ENCODE measurements around the gene FIBP. TPM values are rescaled to one million over a fixed set of nuclear protein-coding genes. Genes with fewer than 3 reads are reported as not detected.

Gene FIBP
- total RNA-seq, 1 experiment from 2014 or later = 105 TPM

DNA sequence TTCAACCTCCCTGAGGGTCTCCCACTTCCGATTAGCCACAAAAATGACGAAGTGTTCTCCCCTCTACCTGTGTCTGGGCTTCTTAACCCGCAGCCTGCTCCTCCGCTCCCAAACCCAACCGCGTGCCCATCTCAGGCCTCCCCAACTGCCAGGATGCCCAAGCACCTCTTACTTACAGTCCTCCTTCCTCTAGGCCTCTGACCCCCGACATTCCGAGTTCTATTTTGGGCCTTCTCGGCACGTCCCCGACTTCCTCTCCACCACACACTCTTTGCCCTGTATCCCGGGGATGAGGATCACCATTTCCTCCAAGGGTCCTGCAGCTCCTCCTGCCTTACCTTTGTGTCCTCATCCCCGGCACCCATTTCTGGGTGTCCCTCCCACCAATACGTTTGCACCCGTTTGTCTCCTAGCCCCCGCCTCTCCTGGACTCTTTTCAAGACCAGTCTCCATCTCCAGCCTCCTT is 28.4 kb downstream of the FIBP start:
- ChIA-PET POLR2A (ENCODE audit: unreplicated experiment) (interaction anchor here (0.5 to 1.9 kb wide), 21 partner anchors 25 to 1926 kb away, joined by 3 to 29 read pairs (median 4); partner anchors contain the start of genes CCDC85B, FIBP, KAT5 and PCNX3), CTCF (interaction anchor here (0.7 to 2.4 kb wide), 7 partner anchors 25 to 163 kb away, joined by 3 to 24 read pairs (median 5); partner anchors contain the start of genes BANF1, CCDC85B and FIBP)
- peak overlapping the region; percentile 96 for H3K4me3 ChIP-seq
- TF ChIP-seq EZH2 (IDR thresholded peaks at IDR 0.05; ENCODE audit: low read depth) = no peak
- TF ChIP-seq, protein P1, sequence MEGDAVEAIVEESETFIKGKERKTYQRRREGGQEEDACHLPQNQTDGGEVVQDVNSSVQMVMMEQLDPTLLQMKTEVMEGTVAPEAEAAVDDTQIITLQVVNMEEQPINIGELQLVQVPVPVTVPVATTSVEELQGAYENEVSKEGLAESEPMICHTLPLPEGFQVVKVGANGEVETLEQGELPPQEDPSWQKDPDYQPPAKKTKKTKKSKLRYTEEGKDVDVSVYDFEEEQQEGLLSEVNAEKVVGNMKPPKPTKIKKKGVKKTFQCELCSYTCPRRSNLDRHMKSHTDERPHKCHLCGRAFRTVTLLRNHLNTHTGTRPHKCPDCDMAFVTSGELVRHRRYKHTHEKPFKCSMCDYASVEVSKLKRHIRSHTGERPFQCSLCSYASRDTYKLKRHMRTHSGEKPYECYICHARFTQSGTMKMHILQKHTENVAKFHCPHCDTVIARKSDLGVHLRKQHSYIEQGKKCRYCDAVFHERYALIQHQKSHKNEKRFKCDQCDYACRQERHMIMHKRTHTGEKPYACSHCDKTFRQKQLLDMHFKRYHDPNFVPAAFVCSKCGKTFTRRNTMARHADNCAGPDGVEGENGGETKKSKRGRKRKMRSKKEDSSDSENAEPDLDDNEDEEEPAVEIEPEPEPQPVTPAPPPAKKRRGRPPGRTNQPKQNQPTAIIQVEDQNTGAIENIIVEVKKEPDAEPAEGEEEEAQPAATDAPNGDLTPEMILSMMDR (conservative IDR thresholded peaks at IDR 0.05) = no peak
- H2AFZ ChIP-seq = peak overlapping the region; percentile 92
- peaks cover 45% of the 10 kb centered on the region for H3F3A ChIP-seq (ENCODE audit: insufficient read depth, low read depth)
- H3K9me3 ChIP-seq (ENCODE audit: insufficient read depth, low read depth) = no peaks in the 10 kb centered on the region
- no peaks in the 10 kb centered on the region for H3K9me2 ChIP-seq (ENCODE audit: insufficient read depth)
- H3K27me3 ChIP-seq (ENCODE audit: insufficient read depth, low read depth) = no peaks in the 10 kb centered on the region
- BruUV-seq (replicated peaks) = TSS peak; percentile 62
- peaks cover 55% of the 10 kb centered on the region for H3K79me2 ChIP-seq (ENCODE audit: low read depth)
- H4K20me1 ChIP-seq (ENCODE audit: insufficient read depth) = peaks cover 26% of the 10 kb centered on the region
- intact Hi-C loops (cut with micrococcal nuclease; ENCODE audit: unreplicated experiment) = loop anchor here (1.0 to 2.0 kb wide), 4 partner anchors 28 to 245 kb away; partner anchors contain the start of genes FIBP, MAP3K11, OVOL1 and PCNX3
- H3K27ac ChIP-seq = peak overlapping the region; percentile 79
- H3K4me1 ChIP-seq (replicated peaks; ENCODE audit: insufficient read depth) = peaks cover 21% of the 10 kb centered on the region
- H3K4me2 ChIP-seq = peak overlapping the region; percentile 88
- H3K36me3 ChIP-seq (ENCODE audit: low read depth) = peaks cover 35% of the 10 kb centered on the region
- no peak for DNase-seq

DNA sequence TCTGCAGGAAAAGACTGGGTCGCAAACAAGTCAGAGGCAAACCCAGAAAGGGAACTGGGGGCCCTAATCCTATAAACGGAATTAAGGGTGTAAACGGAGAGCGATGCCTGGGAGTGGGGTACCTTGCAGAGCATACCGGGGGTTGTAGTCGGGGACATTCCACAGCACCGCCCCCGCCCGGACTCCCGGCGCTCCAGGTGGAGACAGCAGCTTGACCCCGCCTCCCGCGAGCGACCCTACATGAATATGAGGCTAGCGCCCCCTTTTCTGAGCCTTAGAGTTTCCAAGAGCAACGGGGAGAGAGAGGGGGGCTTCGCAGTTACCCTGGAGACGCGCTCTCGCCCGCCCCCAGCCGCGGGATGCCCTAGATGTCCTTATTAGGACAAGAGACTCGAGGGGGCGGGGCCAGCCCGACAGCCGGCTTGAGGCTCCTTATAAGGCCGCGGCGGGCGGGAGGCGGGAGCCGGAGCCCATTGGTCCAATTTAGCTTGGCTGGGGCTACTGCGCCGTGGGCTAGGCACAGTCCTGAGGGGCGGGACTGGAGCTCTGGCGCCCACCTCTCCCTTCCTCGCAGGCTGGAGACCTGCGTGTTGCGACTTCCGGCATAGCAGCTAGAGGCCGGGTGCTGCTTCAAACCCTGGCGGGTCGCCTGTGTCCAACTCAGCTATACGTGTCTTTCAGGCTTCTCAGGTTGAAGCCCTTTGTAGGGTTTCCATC is 29.0 kb downstream of the FIBP start:
- no TSS peak for BruUV-seq (replicated peaks)
- Histone ChIP-seq H3K27ac (peak overlapping the region; percentile 79), H4K20me1 (ENCODE audit: insufficient read depth) (peaks cover 32% of the 10 kb centered on the region), H3K9me2 (ENCODE audit: insufficient read depth) (no peaks in the 10 kb centered on the region), H3K27me3 (ENCODE audit: insufficient read depth, low read depth) (no peaks in the 10 kb centered on the region), H3K4me1 (replicated peaks; ENCODE audit: insufficient read depth) (peaks cover 21% of the 10 kb centered on the region), H3K79me2 (ENCODE audit: low read depth) (peaks cover 61% of the 10 kb centered on the region), H3F3A (ENCODE audit: insufficient read depth, low read depth) (peaks cover 51% of the 10 kb centered on the region), H3K4me2 (peak overlapping the region; percentile 88), H3K4me3 (peak overlapping the region; percentile 96), H2AFZ (peak overlapping the region; percentile 92), H3K36me3 (ENCODE audit: low read depth) (peaks cover 36% of the 10 kb centered on the region), H3K9me3 (ENCODE audit: insufficient read depth, low read depth) (no peaks in the 10 kb centered on the region)
- peak; percentile 96 to 99 for DNase-seq
- CTCF ChIA-PET = interaction anchor here (0.9 to 2.4 kb wide), 6 partner anchors 26 to 163 kb away, joined by 3 to 24 read pairs (median 8); partner anchors contain the start of genes BANF1, CCDC85B and FIBP
- TF ChIP-seq EZH2 (IDR thresholded peaks at IDR 0.05; ENCODE audit: low read depth) = no peak
- TF ChIP-seq, protein P1 (conservative IDR thresholded peaks at IDR 0.05) = peak; percentile 38; the same call in 1 of the 2 replicates
- intact Hi-C loops (cut with micrococcal nuclease; ENCODE audit: unreplicated experiment) = loop anchor here (1.0 to 2.0 kb wide), 4 partner anchors 29 to 244 kb away; partner anchors contain the start of genes FIBP, MAP3K11, OVOL1 and PCNX3
- POLR2A ChIA-PET (ENCODE audit: unreplicated experiment) = interaction anchor here (0.5 to 1.9 kb wide), 20 partner anchors 26 to 1925 kb away, joined by 3 to 29 read pairs (median 4); partner anchors contain the start of genes CCDC85B, FIBP, KAT5 and PCNX3

DNA sequence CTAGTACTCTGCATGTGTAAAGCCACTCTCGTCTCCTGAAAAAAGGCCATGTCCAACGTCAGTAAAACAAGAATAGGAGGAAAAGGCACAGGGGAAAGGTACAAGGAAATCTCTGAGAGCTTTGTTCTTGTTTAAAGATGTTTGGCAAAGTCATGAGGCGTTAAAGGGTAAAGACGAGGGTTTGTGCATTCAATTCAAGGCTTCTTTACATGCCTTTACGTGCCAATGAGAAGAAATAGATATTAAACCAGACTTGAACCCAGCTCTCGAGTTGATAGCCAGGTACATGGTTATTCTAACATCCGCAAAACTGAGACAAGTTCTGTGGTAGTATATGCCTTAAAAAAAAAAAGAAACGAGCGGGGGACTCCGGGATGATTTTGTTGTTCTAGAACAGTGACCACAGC is 29.6 kb downstream of the FIBP start:
- Histone ChIP-seq H3K9me2 (ENCODE audit: insufficient read depth) (no peaks in the 10 kb centered on the region), H3K27ac (peak overlapping the region; percentile 45), H3F3A (ENCODE audit: insufficient read depth, low read depth) (peaks cover 53% of the 10 kb centered on the region), H3K4me2 (peak overlapping the region; percentile 88), H3K36me3 (ENCODE audit: low read depth) (peaks cover 37% of the 10 kb centered on the region), H3K27me3 (ENCODE audit: insufficient read depth, low read depth) (no peaks in the 10 kb centered on the region), H3K4me3 (peak overlapping the region; percentile 96), H3K4me1 (replicated peaks; ENCODE audit: insufficient read depth) (peaks cover 21% of the 10 kb centered on the region), H4K20me1 (ENCODE audit: insufficient read depth) (peaks cover 38% of the 10 kb centered on the region), H3K79me2 (ENCODE audit: low read depth) (peaks cover 67% of the 10 kb centered on the region), H2AFZ (peak overlapping the region; percentile 92), H3K9me3 (ENCODE audit: insufficient read depth, low read depth) (no peaks in the 10 kb centered on the region)
- no peak for DNase-seq
- intact Hi-C loops (cut with micrococcal nuclease; ENCODE audit: unreplicated experiment) = loop anchor here (1.0 to 2.0 kb wide), 5 partner anchors 30 to 244 kb away; partner anchors contain the start of genes FIBP, MAP3K11, OVOL1 and PCNX3
- BruUV-seq (replicated peaks) = TSS peak; percentile 28
- POLR2A ChIA-PET (ENCODE audit: unreplicated experiment) = interaction anchor here (0.5 to 1.7 kb wide), 17 partner anchors 10 to 1628 kb away, joined by 3 to 37 read pairs (median 4); partner anchors contain the start of genes CCDC85B, RNASEH2C and SF3B2
- TF ChIP-seq EZH2 (IDR thresholded peaks at IDR 0.05; ENCODE audit: low read depth) = no peak
- TF ChIP-seq, protein P1 (conservative IDR thresholded peaks at IDR 0.05) = no peak
- CTCF ChIA-PET = interaction anchor here (0.7 to 2.0 kb wide), 2 partner anchors 11 to 26 kb away, joined by 6 to 10 read pairs; no protein-coding TSS in a partner anchor

All from PC-9 (cell line).